ENCODE measurements around the gene SIL1. TPM values are rescaled to one million over a fixed set of nuclear protein-coding genes. Genes with fewer than 3 reads are reported as not detected.
A peak's percentile ranks its signal among the peaks of the same experiment; 100 is the strongest.

The SIL1 gene
- polyA plus RNA-seq, 3 donors, result 25.4 to 35.1 (median 27.9) TPM

GRCh38 chr5:138948471-138949222 is 249.5 kb downstream of the SIL1 start:
- intact Hi-C loops (cut with micrococcal nuclease), result no loop called here
- TF ChIP-seq, protein P1, sequence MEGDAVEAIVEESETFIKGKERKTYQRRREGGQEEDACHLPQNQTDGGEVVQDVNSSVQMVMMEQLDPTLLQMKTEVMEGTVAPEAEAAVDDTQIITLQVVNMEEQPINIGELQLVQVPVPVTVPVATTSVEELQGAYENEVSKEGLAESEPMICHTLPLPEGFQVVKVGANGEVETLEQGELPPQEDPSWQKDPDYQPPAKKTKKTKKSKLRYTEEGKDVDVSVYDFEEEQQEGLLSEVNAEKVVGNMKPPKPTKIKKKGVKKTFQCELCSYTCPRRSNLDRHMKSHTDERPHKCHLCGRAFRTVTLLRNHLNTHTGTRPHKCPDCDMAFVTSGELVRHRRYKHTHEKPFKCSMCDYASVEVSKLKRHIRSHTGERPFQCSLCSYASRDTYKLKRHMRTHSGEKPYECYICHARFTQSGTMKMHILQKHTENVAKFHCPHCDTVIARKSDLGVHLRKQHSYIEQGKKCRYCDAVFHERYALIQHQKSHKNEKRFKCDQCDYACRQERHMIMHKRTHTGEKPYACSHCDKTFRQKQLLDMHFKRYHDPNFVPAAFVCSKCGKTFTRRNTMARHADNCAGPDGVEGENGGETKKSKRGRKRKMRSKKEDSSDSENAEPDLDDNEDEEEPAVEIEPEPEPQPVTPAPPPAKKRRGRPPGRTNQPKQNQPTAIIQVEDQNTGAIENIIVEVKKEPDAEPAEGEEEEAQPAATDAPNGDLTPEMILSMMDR (IDR thresholded peaks at IDR 0.05), result no peak
- peaks cover 17 to 42% of the 10 kb centered on the region in 2 donors for H3K36me3 ChIP-seq (replicated peaks in 1 of 2; ENCODE audit: control insufficient read depth in 1 of 2, insufficient read depth in 2 of 2, low read length in 2 of 2)
- H3K27ac ChIP-seq (ENCODE audit: low read depth in 1 of 2, low read length in 2 of 2), result no peak overlapping the region
- DNase-seq, result no peak
- no peak overlapping the region for H3K4me3 Mint-ChIP-seq
- H3K27me3 Mint-ChIP-seq (ENCODE audit: low read depth in 3 of 3), result peaks cover 0 to 2% (median 0%) of the 10 kb centered on the region in 3 donors
- 98% methylated on average over 21 of the region's 23 CpGs for WGBS (ENCODE audit: insufficient coverage)
- peaks cover 38 to 46% of the 10 kb centered on the region in 2 donors for H3K36me3 Mint-ChIP-seq
- H3K9me3 ChIP-seq (replicated peaks in 1 of 2; ENCODE audit: control insufficient read depth in 1 of 2, insufficient read depth in 1 of 2, low read length in 2 of 2), result no peaks in the 10 kb centered on the region
- no peak overlapping the region for H3K4me2 ChIP-seq (replicated peaks; ENCODE audit: extremely low read depth, low read length, poor library complexity, severe bottlenecking)
- H3K4me1 Mint-ChIP-seq, result peaks cover 14% of the 10 kb centered on the region
- H3K4me1 ChIP-seq (ENCODE audit: control insufficient read depth in 1 of 2, insufficient read depth in 2 of 2, low read length in 2 of 2), result peaks cover 10 to 11% of the 10 kb centered on the region in 2 donors
- H3K4me3 ChIP-seq (replicated peaks in 1 of 3; ENCODE audit: low read depth in 2 of 3, low read length in 3 of 3), result no peak overlapping the region
- H3K27ac Mint-ChIP-seq, result peak overlapping the region in 1 of 7 donors; percentile 21
- no peaks in the 10 kb centered on the region for H3K79me2 ChIP-seq (ENCODE audit: insufficient read depth, low read length)
- no peaks in the 10 kb centered on the region for H3K9me3 Mint-ChIP-seq
- H3K9ac ChIP-seq (ENCODE audit: insufficient read depth, low read length, poor library complexity, severe bottlenecking), result no peak overlapping the region
- H4K20me1 ChIP-seq (ENCODE audit: insufficient read depth, low read length), result peaks cover 9% of the 10 kb centered on the region
- no peak overlapping the region for H2AFZ ChIP-seq (ENCODE audit: insufficient read depth, low read depth, low read length, poor library complexity, severe bottlenecking)
- H3K27me3 ChIP-seq (ENCODE audit: control insufficient read depth in 2 of 2, insufficient read depth in 2 of 2, low read length in 2 of 2), result no peaks in the 10 kb centered on the region

GRCh38 chr5:138947780-138948179 is 250.4 kb downstream of the SIL1 start:
- no peak for DNase-seq
- Histone ChIP-seq H3K9ac (ENCODE audit: insufficient read depth, low read length, poor library complexity, severe bottlenecking) (no peak overlapping the region), H3K27me3 (ENCODE audit: control insufficient read depth in 2 of 2, insufficient read depth in 2 of 2, low read length in 2 of 2) (no peaks in the 10 kb centered on the region), H3K4me1 (ENCODE audit: control insufficient read depth in 1 of 2, insufficient read depth in 2 of 2, low read length in 2 of 2) (peaks cover 1 to 2% of the 10 kb centered on the region in 2 donors), H3K79me2 (ENCODE audit: insufficient read depth, low read length) (no peaks in the 10 kb centered on the region), H2AFZ (ENCODE audit: insufficient read depth, low read depth, low read length, poor library complexity, severe bottlenecking) (no peak overlapping the region), H3K36me3 (replicated peaks in 1 of 2; ENCODE audit: control insufficient read depth in 1 of 2, insufficient read depth in 2 of 2, low read length in 2 of 2) (peaks cover 17 to 42% of the 10 kb centered on the region in 2 donors), H3K27ac (ENCODE audit: low read depth in 1 of 2, low read length in 2 of 2) (no peak overlapping the region), H4K20me1 (ENCODE audit: insufficient read depth, low read length) (peaks cover 4% of the 10 kb centered on the region), H3K9me3 (replicated peaks in 1 of 2; ENCODE audit: control insufficient read depth in 1 of 2, insufficient read depth in 1 of 2, low read length in 2 of 2) (no peaks in the 10 kb centered on the region), H3K4me3 (replicated peaks in 1 of 3; ENCODE audit: low read depth in 2 of 3, low read length in 3 of 3) (no peak overlapping the region), H3K4me2 (replicated peaks; ENCODE audit: extremely low read depth, low read length, poor library complexity, severe bottlenecking) (no peak overlapping the region)
- intact Hi-C loops (cut with micrococcal nuclease), result no loop called here
- TF ChIP-seq, protein P1 (IDR thresholded peaks at IDR 0.05), result no peak
- Mint-ChIP-seq H3K27me3 (ENCODE audit: low read depth in 3 of 3) (peaks cover 0 to 2% (median 0%) of the 10 kb centered on the region in 3 donors), H3K4me1 (peaks cover 5% of the 10 kb centered on the region), H3K27ac (peak overlapping the region in 1 of 7 donors; percentile 24), H3K9me3 (no peaks in the 10 kb centered on the region), H3K4me3 (no peak overlapping the region), H3K36me3 (peaks cover 38 to 47% of the 10 kb centered on the region in 2 donors)
- 100% methylated on average over 3 of the region's 5 CpGs for WGBS (ENCODE audit: insufficient coverage)

Measured in CD14-positive monocyte (primary cell).